GM21528 (cell line): ENCODE data around the gene CDH4.

Experiments
- ATAC-seq: cut with Tn5 transposase; IDR thresholded peaks from one replicate; pipeline ENCODE4 v1.9.1; 2021; ENCODE audit warnings: mild to moderate bottlenecking, moderate library complexity; ENCODE audit not compliant: unreplicated experiment, low FRiP score

The CDH4 gene

DNA sequence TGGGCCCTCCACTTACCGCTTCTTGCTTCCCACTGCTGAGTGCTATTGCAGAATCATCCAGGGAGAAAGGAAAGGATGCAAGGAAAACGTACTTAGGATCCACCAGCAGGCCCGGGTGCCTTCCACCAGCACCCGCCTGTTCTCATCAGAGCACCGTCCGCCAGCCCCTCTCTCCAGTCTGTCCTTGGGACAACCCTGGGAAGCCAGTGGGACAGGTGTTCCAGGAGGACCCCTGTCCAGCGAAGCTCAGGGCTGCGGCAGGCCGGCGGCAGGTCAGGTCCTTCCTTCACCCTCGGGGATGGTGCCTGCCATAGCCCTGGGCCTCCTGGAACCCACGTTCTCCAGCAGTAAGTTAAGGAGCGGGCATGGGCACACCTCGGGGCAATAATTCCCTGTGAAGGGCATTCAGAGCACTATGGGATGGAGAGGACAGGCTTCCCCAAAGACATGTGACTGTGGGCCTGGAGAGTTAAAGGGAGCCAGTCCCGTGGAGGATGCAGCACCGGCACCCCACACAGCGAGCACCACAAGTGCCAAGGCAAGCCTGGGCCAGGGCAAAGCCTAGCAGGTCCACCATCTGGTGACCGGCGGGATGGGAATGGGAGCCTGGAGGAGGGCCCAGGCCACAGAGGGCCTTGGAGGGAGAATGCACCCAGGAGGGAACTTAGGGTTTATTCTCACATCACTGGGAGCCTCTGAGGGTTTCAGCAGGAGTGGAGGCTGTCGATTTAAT, 416.9 kb downstream of the CDH4 start:
- ATAC-seq = no peak

DNA sequence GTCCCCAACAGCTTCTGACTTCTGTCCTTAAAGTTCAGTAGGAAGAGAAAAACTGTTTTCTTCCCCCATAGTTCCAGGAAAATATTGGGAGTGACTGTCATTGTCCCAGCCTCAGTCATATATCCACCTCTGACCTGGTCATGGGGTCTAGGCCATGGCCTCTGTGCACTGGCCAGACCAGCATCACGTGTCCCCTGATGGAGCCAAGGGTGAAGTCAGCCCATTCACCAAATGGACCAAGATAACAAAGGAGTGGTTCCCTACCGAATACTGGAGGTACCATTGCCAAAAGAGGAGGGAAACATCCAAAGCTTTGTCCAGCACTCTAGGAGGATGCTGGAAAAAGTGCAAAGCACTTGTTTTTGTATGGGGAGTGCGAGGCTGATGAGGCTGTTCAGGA, 418.2 kb downstream of the CDH4 start:
- no peak for ATAC-seq

DNA sequence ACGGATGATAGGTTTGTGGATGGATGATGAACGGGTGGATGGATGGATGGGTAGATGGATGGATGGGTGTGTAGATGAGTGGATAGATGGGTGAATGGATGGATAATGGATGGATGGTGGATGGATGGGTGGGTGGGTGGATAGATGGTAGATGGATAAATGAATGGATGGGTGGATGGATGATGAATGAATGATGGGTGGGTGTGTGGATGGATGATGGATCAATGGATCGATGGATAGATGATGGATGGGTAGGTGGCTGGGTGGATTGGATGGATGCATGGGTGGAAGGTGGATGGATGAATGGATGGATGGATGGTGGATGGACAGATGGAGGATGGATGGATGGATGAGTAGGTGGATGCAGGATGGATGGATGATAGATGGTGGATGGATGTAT, 419.5 kb downstream of the CDH4 start:
- no peak for ATAC-seq

DNA sequence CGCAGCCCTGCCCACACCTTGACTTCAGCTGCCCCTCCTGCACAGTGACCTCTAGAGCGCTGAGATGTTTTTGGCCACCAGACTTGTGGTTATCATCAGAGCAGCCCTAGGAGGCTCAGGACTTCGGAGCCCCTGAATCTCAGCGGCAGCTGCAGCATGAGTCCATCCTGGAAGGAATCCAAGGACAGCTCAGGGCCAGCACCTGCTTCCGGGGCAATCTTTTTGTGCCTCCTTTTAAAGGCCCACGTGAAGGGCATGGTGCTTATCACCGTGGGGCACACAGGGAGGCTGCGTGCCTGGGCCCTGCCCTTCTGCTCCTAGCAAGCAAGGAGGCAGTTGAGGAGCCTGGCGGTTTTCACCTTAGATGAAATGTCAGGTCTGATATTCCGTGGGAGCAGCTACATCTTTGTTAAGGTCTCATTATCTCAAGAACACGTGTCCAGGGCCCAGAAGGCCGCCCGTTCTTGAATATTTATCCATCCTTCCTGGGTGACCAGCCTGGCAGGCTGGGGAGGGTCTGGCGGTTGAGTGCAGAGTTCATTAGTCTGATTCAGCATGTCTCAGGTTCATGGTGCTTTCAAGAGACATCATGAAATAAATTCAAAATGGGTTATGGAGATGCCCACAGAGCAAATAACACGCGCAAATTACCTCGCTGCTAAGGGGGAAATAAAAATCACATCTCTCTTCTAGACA, 421.2 kb downstream of the CDH4 start:
- ATAC-seq = no peak

DNA sequence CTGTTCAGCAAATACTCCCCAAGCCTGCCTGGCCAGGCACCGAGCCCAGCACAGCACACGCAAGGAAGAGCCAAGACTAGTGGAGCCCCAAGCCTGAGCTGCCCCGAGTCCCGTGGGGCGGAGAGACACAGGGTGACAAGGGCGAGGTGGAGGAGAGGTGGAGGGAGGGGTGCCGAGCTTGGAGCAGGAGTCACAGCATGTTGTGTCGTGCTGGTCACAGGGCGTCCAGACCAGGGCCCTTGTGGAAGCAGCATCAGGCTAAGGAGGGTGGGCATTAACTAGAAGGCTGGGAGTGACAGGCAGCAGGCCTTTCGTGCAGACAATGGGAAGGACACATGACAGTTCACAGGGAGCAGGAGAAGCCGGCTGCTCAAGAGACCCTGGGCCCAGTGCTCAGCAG, 422.1 kb downstream of the CDH4 start:
- ATAC-seq = no peak

DNA sequence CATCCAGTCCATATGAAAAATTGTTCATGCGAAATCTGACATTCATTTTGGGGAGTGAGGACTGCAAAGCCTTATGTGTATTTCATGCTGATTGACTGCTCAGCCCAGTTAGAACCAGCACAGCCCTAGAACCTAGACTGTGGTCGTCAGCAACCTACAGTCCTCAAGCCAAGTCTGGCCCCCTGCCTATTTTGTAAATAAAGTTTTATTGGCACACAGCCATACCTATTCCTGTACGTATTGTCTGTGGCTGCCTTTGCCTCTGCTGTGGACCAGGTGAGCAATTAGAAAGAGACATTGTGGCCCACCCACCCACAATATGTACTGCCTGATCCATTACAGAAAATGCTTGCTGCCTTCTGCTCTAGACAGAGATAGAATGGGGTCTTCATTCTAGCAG, 422.6 kb downstream of the CDH4 start:
- no peak for ATAC-seq

DNA sequence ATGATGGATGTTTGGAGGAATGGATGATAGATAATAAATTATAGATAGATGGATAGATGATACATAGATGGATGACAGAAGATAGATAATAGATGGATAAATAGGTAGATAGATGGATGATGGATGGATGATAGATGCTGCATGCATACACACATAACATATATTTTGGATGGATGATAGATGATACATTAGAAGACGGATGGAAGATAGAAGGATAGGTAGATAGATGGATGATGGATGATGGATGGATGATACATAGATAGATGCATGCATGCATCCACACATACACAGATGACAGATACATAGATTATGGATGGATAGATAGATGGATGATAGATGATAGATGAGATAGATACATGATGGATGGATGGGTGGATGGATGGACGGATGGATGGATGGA, 425.9 kb downstream of the CDH4 start:
- no peak for ATAC-seq

DNA sequence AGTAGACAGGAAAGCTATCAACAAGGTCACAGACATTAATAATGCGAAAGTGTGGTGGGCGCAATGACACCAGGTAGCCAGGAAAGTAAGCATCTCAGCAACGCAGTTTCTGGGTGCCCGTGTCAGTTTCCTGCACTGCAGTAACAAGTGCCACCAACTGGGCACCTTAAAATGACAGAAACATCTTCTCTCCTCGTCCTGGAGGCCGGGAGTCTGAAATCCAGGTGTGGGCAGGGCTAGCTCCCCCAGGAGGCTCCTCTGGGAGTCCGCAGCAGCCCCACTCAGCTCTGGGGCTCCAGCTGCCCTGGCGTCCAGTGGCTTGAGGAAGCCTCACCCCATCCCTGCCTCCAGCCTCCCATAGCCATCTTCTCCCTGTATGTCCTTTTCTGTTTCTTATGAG, 426.4 kb downstream of the CDH4 start:
- ATAC-seq = no peak

DNA sequence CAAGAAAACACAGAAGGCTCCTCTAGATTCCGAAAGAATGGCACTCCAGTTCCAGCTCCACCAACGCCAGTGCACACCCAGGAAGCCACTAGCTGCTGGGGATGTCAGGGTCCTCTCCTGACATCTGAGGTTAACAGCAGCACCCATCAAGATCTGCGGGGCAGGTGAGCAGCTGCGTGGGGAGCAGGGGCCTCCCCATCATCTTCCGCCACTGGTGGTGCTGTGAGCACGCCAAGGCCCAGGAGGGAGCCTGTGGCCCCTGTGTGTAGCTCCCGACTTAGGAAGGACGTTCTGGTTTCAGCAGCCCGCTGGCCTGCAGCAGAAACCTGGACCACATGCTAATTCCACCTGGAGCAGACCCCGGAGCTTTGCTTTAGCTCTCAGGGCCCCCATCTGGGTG, 427.4 kb downstream of the CDH4 start:
- no peak for ATAC-seq

DNA sequence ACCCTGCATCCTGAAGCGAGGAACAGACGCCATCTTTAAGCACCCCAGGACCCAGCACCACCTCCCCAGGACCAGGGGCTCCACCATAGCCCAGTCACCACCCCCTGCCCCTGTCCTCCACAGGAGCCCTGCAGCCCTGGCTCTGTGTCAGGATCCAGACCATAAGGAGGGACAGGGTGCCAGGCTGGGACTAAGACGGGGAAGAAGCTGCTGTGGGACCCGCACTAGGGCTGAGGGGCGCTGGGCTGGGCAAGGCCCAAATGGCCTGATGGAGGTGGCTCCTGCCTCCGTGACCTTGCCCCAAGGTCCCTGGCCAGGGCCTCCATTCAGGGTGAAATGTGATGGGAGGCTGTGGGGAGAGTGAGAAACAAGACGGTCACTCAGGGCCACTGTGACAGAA, 428.0 kb downstream of the CDH4 start:
- ATAC-seq = no peak

DNA sequence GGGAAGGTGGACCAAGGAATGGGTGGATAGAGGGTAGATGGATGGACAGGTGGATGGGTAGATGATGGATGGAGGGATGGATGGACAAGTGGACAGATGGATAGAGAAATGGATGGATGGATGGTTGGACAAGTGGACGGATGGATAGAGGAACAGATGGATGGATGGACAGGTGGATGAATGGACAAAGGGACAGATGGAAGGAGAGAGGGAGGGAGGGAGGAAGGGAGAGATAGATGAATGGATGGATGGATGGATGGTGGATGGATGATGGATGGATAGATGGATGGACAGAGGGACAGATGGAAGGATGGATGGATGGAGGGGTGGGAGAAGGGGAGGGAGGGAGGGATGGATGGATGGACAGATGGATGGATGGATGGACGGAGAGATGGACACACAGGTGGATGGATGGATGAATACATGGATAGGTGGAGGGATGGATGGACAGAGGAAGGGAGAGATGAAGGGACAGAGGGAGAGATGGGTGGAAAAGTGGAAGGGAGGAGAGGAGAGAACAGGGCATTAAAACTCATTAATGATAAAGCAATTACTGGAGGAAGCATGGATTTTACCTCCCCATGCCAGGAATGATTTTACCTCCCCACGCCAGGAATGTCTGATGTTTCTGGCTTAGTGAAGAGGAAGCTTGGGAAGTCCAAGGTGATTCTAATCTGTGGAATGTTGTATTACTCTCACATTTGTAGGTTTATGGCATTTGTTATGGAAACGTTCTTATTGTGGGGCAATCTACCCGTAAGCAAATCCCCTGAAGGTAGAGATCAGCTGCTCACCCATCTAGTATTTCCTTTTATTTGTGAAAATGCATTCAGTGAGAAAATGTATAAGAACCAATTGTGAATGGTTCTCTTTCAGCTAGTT, 430.3 kb downstream of the CDH4 start:
- no peak for ATAC-seq

DNA sequence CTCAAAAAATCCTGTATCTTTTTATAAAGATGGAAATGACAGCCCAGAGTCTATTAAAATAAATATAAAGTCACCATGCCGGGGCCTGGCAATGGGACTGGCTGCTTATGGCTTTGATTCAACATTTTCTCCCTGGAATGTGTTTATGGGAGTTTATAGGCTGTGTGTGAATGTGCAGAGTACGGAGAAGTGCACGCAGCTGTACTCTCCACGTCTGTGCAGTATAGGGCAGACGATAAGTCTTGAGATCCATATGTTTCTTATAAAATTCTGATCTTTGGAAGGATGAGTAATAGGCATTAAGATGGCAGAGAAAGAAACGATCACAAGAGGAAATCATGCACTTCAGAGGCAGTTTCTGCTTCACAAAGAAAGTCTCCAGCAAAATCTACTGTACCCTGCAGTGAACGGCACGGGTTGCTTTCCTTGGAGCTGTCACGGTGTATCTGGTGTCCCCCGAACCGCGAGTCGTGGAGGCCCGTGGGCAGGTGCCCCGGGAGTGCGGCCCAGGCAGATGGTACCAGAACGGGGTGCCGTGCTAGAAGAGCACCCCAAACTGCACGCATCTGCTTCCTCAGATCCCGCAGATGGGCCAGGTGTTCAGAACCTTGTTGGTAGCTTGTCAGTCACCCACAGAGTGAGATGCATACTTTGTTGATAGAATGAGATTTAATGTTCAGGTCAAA, 431.1 kb downstream of the CDH4 start:
- ATAC-seq = no peak

DNA sequence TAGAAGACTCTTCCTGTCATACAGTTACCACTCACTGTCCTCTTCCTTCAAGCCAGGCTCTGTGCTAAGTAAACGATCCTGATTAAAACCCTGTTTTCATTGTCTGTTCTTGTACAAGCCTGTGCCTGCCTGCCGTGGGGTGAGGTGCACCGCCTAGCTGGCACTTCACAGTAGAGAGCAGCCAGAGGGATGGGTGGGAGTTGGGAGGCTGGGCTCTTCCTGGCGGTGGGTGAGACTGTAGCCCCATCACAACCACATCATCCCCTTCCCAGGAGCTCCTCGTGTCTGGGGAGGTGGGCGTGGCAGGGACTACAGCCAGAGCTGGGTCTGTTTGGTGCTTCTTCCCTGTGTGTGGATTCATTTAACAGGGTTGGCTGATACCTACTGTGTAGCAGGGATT, 431.7 kb downstream of the CDH4 start:
- ATAC-seq = no peak

DNA sequence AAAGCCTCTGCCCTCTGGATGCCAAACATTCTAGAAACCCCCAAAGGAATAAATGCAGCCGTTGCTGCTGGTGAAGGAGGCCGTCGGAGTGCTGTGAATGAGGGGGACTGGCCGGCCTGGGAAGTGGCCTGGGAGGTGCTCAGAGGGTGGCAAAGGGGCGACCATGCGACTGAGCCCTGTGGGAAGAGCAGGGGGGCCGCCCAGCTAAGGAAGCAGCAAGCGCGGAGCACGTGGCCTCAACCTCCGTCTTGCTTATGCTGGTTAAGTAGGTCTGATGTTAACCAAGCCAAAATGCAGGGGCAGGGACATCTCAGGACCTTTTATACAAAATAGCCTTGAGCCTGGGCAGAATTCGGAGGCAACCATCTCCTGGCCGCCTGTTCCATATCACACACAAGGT, 432.1 kb downstream of the CDH4 start:
- ATAC-seq = no peak

DNA sequence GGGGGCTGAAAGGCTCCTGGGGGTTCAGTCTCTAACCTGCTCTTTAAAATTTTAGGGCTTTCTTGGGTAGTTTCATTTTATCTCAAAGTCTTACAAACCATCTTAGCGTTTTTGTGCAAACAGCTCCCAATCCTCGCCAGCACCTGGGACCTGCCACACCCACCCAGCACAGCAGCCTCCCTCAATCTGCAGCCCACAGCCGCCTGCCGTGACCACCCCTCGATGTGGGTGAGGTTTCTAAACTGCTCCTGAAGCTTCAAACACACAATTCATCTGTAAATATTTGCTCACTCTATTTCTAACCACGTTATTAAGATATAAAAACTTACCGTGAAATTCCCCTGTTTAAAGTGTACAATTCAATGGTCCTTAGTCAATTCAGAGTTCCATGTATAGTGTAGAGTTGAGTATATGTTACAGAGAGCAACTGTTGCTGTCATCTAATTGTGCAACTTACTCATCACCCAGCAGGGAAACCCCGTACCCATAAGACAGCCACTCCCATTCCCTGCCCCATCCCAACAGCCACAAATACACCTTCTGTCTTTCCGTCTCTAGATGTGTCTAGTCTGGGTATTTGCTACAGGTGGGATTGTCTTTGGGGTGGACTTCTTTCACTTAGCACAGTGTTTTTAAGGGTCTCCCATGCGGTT, 432.6 kb downstream of the CDH4 start:
- no peak for ATAC-seq

DNA sequence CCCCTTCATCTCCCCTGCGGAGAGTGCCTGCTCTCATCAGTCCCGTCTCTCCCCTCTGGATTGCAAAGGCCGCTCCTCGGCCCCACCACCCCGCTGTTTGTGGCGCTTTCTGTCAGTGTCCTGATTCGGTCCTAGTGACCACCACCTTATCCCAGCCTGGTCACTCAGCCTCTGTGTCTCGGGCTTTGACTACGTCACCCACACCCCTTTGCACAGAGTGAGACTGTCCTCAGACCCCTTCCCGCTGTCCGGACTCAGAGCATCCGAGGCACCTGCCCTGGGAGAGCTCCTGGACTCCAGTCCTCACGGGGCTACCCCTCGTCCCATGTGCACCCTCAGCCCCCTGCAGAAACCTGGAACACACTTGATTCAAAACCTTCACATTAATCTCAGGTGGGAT, 433.4 kb downstream of the CDH4 start:
- no peak for ATAC-seq

DNA sequence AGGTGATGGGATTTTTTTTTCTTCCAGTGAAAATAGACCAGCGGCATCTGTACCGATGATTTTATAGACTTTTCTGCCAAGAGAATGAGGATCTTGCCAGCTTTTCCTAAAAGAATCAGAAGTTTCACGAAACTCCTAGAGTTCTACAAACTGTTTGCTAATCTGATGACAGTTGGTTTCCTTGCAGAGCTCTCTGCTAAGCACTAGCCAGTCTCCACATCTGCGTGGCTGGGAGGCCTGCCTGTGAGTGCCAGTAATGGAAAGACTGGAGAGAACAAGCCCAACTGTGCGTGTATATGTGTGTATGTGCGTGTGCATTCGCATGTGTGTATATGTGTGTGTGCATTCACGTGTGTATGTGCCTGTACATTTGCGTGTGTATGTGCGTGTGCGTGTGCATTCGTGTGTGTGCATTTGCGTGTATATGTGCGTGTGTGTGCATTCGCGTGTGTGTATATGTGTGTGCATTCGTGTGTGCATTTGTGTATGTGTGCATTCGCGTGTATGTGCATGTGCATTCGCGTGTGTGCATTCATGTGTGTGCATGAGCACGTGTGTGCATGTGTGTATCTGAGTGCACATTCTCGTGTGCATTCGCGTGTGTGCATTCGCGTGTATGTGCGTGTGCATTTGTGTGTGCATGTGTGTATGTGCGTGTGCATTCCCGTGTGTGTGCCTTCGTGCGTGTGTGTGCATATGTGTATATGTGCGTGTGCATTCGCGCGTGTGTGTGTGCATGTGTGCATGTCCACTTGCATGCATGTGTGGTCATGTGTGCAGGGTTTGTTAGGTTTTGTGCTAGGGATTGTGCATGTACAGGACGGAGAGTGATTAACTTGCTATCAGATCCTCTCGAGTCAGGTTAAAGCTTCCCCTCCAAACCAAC, 434.2 kb downstream of the CDH4 start:
- ATAC-seq = no peak

DNA sequence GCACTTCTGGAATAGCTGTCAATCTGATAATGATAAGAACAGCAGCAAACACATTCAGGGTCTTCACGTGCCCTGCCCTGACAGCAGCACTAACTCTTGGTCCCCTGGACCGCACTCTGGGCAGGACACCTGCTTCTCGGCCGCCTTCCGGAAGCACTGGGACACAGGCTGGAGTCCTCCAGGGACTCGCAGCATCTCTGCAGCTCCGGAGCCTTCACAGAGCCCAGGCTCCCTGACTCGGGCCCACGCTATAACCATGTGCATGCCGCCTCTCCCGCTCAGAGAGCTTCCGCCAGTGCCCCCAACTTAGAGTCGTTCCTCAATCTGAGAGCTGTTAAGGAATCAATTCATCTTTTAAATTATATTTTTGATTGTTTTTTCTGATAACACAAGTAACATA, 436.4 kb downstream of the CDH4 start:
- ATAC-seq = no peak

DNA sequence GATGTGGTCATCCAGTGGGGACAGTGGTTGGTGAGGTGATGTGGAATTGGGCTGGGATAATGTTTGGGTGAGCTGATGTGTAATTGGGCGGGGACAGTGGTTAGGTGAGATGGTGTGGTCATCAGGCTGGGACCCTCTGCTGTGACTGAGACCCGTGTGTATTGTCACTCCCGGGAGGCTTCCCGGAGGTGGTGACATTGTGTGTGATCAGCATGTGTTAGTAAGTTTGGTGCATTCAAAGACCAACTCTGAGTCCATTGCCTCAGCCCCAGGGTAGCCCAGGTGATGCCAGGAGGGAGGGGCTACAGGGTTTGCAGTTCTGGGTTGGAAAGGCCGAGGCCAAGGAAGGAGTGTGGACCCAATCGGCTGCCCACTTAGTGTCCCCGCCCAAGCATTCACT, 438.1 kb downstream of the CDH4 start:
- no peak for ATAC-seq
